ENCODE measurements around the gene TNP1. TPM values are rescaled to one million over a fixed set of nuclear protein-coding genes. Genes with fewer than 3 reads are reported as not detected.

The TNP1 gene
- polyA plus RNA-seq, 1 of the 3 experiments (the other 2 are of a cell fraction), result not detected

- H3K9me3 ChIP-seq, result no peaks in the 10 kb centered on the region
- WGBS (ENCODE audit: low lambda C conversion rate), result 39% methylated on average over 5 of the region's 5 CpGs
- ChIA-PET POLR2A (no interaction called here), CTCF (no interaction called here)
- H3F3A ChIP-seq (replicated peaks; ENCODE audit: insufficient read depth), result no peaks in the 10 kb centered on the region
- H3K9ac ChIP-seq, result no peak overlapping the region
- no peaks in the 10 kb centered on the region for H3K4me1 ChIP-seq (ENCODE audit: control insufficient read depth in 1 of 2, insufficient read depth in 2 of 2, low read depth in 1 of 2, low read length in 1 of 2)
- H3K4me2 ChIP-seq, result no peak overlapping the region
- H3K27me3 ChIP-seq (ENCODE audit: insufficient read depth), result peaks cover 5% of the 10 kb centered on the region; the same call in 1 of the 2 replicates
- no peaks in the 10 kb centered on the region for H3K79me2 ChIP-seq (ENCODE audit: insufficient read depth)
- H3K36me3 ChIP-seq (replicated peaks in 1 of 2; ENCODE audit: control insufficient read depth in 1 of 2, insufficient read depth in 2 of 2, low read length in 1 of 2), result no peaks in the 10 kb centered on the region
- TF ChIP-seq TEAD4 (IDR thresholded peaks at IDR 0.05; ENCODE audit: borderline replicate concordance, insufficient read depth) (no peak), SMC3 (IDR thresholded peaks at IDR 0.05; ENCODE audit: low read depth, low read length) (no peak), GABPA (IDR thresholded peaks at IDR 0.05; ENCODE audit: low read depth) (no peak), MXI1 (IDR thresholded peaks at IDR 0.05; ENCODE audit: low read depth, low read length) (no peak), JUND (IDR thresholded peaks at IDR 0.05) (no peak), POLR2AphosphoS5 (IDR thresholded peaks at IDR 0.05; ENCODE audit: low read depth, low read length) (no peak), TCF12 (IDR thresholded peaks at IDR 0.05) (no peak), SIN3A (IDR thresholded peaks at IDR 0.05; ENCODE audit: borderline replicate concordance, low read depth, low read length) (no peak), FOXJ3 (CRISPR knock-in tag; IDR thresholded peaks at IDR 0.05) (no peak), CHD2 (IDR thresholded peaks at IDR 0.05; ENCODE audit: low read length, partially characterized antibody) (no peak), RCOR1 (IDR thresholded peaks at IDR 0.05; ENCODE audit: low read length) (no peak), RXRA (IDR thresholded peaks at IDR 0.05; ENCODE audit: borderline replicate concordance, low read depth) (no peak), EP300 (IDR thresholded peaks at IDR 0.05; ENCODE audit: borderline replicate concordance in 1 of 2, low read depth in 1 of 2, low read length in 1 of 2) (no peak), RFX5 (IDR thresholded peaks at IDR 0.05; ENCODE audit: low read length) (no peak), TAF1 (IDR thresholded peaks at IDR 0.05; ENCODE audit: borderline replicate concordance, low read depth, low read length) (no peak)
- TF ChIP-seq, protein P1, sequence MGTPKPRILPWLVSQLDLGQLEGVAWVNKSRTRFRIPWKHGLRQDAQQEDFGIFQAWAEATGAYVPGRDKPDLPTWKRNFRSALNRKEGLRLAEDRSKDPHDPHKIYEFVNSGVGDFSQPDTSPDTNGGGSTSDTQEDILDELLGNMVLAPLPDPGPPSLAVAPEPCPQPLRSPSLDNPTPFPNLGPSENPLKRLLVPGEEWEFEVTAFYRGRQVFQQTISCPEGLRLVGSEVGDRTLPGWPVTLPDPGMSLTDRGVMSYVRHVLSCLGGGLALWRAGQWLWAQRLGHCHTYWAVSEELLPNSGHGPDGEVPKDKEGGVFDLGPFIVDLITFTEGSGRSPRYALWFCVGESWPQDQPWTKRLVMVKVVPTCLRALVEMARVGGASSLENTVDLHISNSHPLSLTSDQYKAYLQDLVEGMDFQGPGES (IDR thresholded peaks at IDR 0.05; ENCODE audit: low read depth, low read length), result no peak
- no peak overlapping the region for H2AFZ ChIP-seq (ENCODE audit: low read depth)
- no peak overlapping the region for H3K4me3 ChIP-seq (ENCODE audit: low read depth in 2 of 2, low read length in 1 of 2)
- no peaks in the 10 kb centered on the region for H4K20me1 ChIP-seq (ENCODE audit: insufficient read depth)
- no peak overlapping the region for H3K27ac ChIP-seq (ENCODE audit: low read depth in 2 of 2, low read length in 1 of 2)
- H3K9me2 ChIP-seq, result no peaks in the 10 kb centered on the region
- DNase-seq, result no peak
Observed at GRCh38 chr2:216888081-216888480, 28.2 kb upstream of the TNP1 start.

- POLR2A ChIA-PET, result no interaction called here
- no peak for DNase-seq
- 54% methylated on average over 8 of the region's 8 CpGs for WGBS (ENCODE audit: low lambda C conversion rate)
Observed at GRCh38 chr2:216887138-216887537, 27.3 kb upstream of the TNP1 start.

More at GRCh38 chr2:216887138-216887537, 27.3 kb upstream of the TNP1 start:
- Histone ChIP-seq H3K79me2 (ENCODE audit: insufficient read depth) (no peaks in the 10 kb centered on the region), H3K9me3 (no peaks in the 10 kb centered on the region), H3K4me3 (ENCODE audit: low read depth in 2 of 2, low read length in 1 of 2) (no peak overlapping the region), H3K27me3 (ENCODE audit: insufficient read depth) (peaks cover 3% of the 10 kb centered on the region; the same call in 1 of the 2 replicates), H3F3A (replicated peaks; ENCODE audit: insufficient read depth) (no peaks in the 10 kb centered on the region), H3K9ac (no peak overlapping the region), H3K4me2 (no peak overlapping the region), H3K9me2 (no peaks in the 10 kb centered on the region), H3K27ac (ENCODE audit: low read depth in 2 of 2, low read length in 1 of 2) (no peak overlapping the region), H2AFZ (ENCODE audit: low read depth) (no peak overlapping the region), H3K36me3 (replicated peaks in 1 of 2; ENCODE audit: control insufficient read depth in 1 of 2, insufficient read depth in 2 of 2, low read length in 1 of 2) (no peaks in the 10 kb centered on the region), H4K20me1 (ENCODE audit: insufficient read depth) (no peaks in the 10 kb centered on the region), H3K4me1 (ENCODE audit: control insufficient read depth in 1 of 2, insufficient read depth in 2 of 2, low read depth in 1 of 2, low read length in 1 of 2) (no peaks in the 10 kb centered on the region; a peak in 1 of 4 replicates)
- CTCF ChIA-PET, result no interaction called here
- TF ChIP-seq NFIC (IDR thresholded peaks at IDR 0.05; ENCODE audit: borderline replicate concordance), result no peak
- TF ChIP-seq, protein P2, sequence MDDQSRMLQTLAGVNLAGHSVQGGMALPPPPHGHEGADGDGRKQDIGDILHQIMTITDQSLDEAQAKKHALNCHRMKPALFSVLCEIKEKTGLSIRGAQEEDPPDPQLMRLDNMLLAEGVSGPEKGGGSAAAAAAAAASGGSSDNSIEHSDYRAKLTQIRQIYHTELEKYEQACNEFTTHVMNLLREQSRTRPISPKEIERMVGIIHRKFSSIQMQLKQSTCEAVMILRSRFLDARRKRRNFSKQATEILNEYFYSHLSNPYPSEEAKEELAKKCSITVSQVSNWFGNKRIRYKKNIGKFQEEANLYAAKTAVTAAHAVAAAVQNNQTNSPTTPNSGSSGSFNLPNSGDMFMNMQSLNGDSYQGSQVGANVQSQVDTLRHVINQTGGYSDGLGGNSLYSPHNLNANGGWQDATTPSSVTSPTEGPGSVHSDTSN (IDR thresholded peaks at IDR 0.05), result no peak
- TF ChIP-seq, protein P1 (IDR thresholded peaks at IDR 0.05; ENCODE audit: low read depth, low read length), result no peak
- TF ChIP-seq, protein P3, sequence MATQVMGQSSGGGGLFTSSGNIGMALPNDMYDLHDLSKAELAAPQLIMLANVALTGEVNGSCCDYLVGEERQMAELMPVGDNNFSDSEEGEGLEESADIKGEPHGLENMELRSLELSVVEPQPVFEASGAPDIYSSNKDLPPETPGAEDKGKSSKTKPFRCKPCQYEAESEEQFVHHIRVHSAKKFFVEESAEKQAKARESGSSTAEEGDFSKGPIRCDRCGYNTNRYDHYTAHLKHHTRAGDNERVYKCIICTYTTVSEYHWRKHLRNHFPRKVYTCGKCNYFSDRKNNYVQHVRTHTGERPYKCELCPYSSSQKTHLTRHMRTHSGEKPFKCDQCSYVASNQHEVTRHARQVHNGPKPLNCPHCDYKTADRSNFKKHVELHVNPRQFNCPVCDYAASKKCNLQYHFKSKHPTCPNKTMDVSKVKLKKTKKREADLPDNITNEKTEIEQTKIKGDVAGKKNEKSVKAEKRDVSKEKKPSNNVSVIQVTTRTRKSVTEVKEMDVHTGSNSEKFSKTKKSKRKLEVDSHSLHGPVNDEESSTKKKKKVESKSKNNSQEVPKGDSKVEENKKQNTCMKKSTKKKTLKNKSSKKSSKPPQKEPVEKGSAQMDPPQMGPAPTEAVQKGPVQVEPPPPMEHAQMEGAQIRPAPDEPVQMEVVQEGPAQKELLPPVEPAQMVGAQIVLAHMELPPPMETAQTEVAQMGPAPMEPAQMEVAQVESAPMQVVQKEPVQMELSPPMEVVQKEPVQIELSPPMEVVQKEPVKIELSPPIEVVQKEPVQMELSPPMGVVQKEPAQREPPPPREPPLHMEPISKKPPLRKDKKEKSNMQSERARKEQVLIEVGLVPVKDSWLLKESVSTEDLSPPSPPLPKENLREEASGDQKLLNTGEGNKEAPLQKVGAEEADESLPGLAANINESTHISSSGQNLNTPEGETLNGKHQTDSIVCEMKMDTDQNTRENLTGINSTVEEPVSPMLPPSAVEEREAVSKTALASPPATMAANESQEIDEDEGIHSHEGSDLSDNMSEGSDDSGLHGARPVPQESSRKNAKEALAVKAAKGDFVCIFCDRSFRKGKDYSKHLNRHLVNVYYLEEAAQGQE (IDR thresholded peaks at IDR 0.05; ENCODE audit: low read depth, low read length), result no peak
- TF ChIP-seq CTCF (IDR thresholded peaks at IDR 0.05), result no peak
- no peak for TF ChIP-seq FOSL2 (IDR thresholded peaks at IDR 0.05; ENCODE audit: borderline replicate concordance, low read depth)

All from SK-N-SH (cell line).